Measurements from ENCODE around the gene GJD2. TPM values are rescaled to one million over a fixed set of nuclear protein-coding genes. Genes with fewer than 3 reads are reported as not detected.

Gene GJD2
- total RNA-seq, 2 donors from 2014 or later, result not detected

- H3K27me3 Mint-ChIP-seq (ENCODE audit: low read depth), result peaks cover 42% of the 10 kb centered on the region
- H3K36me3 Mint-ChIP-seq (ENCODE audit: insufficient read depth in 2 of 2), result no peaks in the 10 kb centered on the region
- no peak overlapping the region for H3K27ac Mint-ChIP-seq
- no peaks in the 10 kb centered on the region for H3K4me1 Mint-ChIP-seq (ENCODE audit: low read depth)
- ATAC-seq (replicated peaks in 1 of 2), result no peak
- no peak for DNase-seq
- H3K9me3 Mint-ChIP-seq, result no peaks in the 10 kb centered on the region
- no peak overlapping the region for H3K4me3 Mint-ChIP-seq
These were observed 38.7 kb downstream of the GJD2 start for GRCh38 chr15:34716111-34716510.

GRCh38 chr15:34714476-34715121, 40.2 kb downstream of the GJD2 start:
- Mint-ChIP-seq H3K4me3 (no peak overlapping the region), H3K36me3 (ENCODE audit: insufficient read depth in 2 of 2) (no peaks in the 10 kb centered on the region), H3K4me1 (ENCODE audit: low read depth) (no peaks in the 10 kb centered on the region), H3K27me3 (ENCODE audit: low read depth) (peaks cover 29% of the 10 kb centered on the region), H3K9me3 (no peaks in the 10 kb centered on the region), H3K27ac (no peak overlapping the region)
- DNase-seq (no peak), ATAC-seq (replicated peaks in 1 of 2) (no peak)

- H3K27me3 Mint-ChIP-seq (ENCODE audit: low read depth), result peaks cover 25% of the 10 kb centered on the region
- H3K4me1 Mint-ChIP-seq (ENCODE audit: low read depth), result no peaks in the 10 kb centered on the region
- ATAC-seq (replicated peaks in 1 of 2), result no peak
- no peaks in the 10 kb centered on the region for H3K36me3 Mint-ChIP-seq (ENCODE audit: insufficient read depth in 2 of 2)
- no peak overlapping the region for H3K27ac Mint-ChIP-seq
- no peaks in the 10 kb centered on the region for H3K9me3 Mint-ChIP-seq
- H3K4me3 Mint-ChIP-seq, result no peak overlapping the region
- DNase-seq, result no peak
These were observed 41.2 kb downstream of the GJD2 start for GRCh38 chr15:34713635-34714034.

GRCh38 chr15:34709866-34710265, 44.9 kb downstream of the GJD2 start:
- no peaks in the 10 kb centered on the region for H3K4me1 Mint-ChIP-seq (ENCODE audit: low read depth)
- H3K4me3 Mint-ChIP-seq, result no peak overlapping the region
- DNase-seq (no peak), ATAC-seq (replicated peaks in 1 of 2) (no peak)
- H3K9me3 Mint-ChIP-seq, result no peaks in the 10 kb centered on the region
- H3K36me3 Mint-ChIP-seq (ENCODE audit: insufficient read depth in 2 of 2), result no peaks in the 10 kb centered on the region
- H3K27me3 Mint-ChIP-seq (ENCODE audit: low read depth), result peaks cover 33% of the 10 kb centered on the region
- no peak overlapping the region for H3K27ac Mint-ChIP-seq

- Mint-ChIP-seq H3K4me1 (ENCODE audit: low read depth) (no peaks in the 10 kb centered on the region), H3K9me3 (no peaks in the 10 kb centered on the region), H3K27ac (no peak overlapping the region), H3K36me3 (ENCODE audit: insufficient read depth in 2 of 2) (no peaks in the 10 kb centered on the region), H3K4me3 (no peak overlapping the region), H3K27me3 (ENCODE audit: low read depth) (peaks cover 37% of the 10 kb centered on the region)
- ATAC-seq (replicated peaks in 1 of 2), result no peak
- no peak for DNase-seq
These were observed 46.4 kb downstream of the GJD2 start for GRCh38 chr15:34708422-34708821.

- no peak for DNase-seq
- no peak for ATAC-seq (replicated peaks in 1 of 2)
- Mint-ChIP-seq H3K4me1 (ENCODE audit: low read depth) (no peaks in the 10 kb centered on the region), H3K4me3 (no peak overlapping the region), H3K27me3 (ENCODE audit: low read depth) (peaks cover 38% of the 10 kb centered on the region), H3K9me3 (no peaks in the 10 kb centered on the region), H3K36me3 (ENCODE audit: insufficient read depth in 2 of 2) (no peaks in the 10 kb centered on the region), H3K27ac (no peak overlapping the region)
These were observed 53.3 kb downstream of the GJD2 start for GRCh38 chr15:34701536-34701935.

Other genes starting within 250 kb of the GJD2 start
- gene GOLGA8B, start 171.3 kb downstream of the GJD2 start, total RNA-seq, result 100 to 1,000 TPM; 228 to 318 TPM
- not detected for gene ACTC1, start 40.6 kb upstream of the GJD2 start, total RNA-seq
- 10 to 100 TPM; 32.1 to 33.9 TPM for gene AQR, start 214.7 kb upstream of the GJD2 start, total RNA-seq
- 10 to 100 TPM; 45.7 to 46.9 TPM for gene ZNF770, start 233.3 kb upstream of the GJD2 start, total RNA-seq

Measured in activated T-cell treated with anti-CD3 and anti-CD28 coated beads, Interleukin-2, amount 50 U/mL, for 72 hours (primary cell).